ENCODE measurements around the gene YDJC.
"Not testable (repeated sequence)": the region's sequence is repeated elsewhere in the genome, so short reads cannot be mapped to it uniquely, and the experiment has no call there.

Gene YDJC

GRCh38 chr22:21603973-21604372, 25.8 kb downstream of the YDJC start:
- H3K27ac Mint-ChIP-seq (ENCODE audit: low read depth) = no peak overlapping the region
- peaks cover 37% of the 10 kb centered on the region for H3K4me1 Mint-ChIP-seq
- H3K27me3 Mint-ChIP-seq = no peaks in the 10 kb centered on the region
- H3K36me3 Mint-ChIP-seq (ENCODE audit: insufficient read depth) = peaks cover 17% of the 10 kb centered on the region
- H3K9me3 Mint-ChIP-seq = no peaks in the 10 kb centered on the region
- no peak for ATAC-seq (replicated peaks; ENCODE audit: extremely low read depth, poor library complexity, severe bottlenecking)
- H3K4me3 Mint-ChIP-seq = no peak overlapping the region
- DNase-seq (ENCODE audit: low spot score in 2 of 2) = no peak

DNA sequence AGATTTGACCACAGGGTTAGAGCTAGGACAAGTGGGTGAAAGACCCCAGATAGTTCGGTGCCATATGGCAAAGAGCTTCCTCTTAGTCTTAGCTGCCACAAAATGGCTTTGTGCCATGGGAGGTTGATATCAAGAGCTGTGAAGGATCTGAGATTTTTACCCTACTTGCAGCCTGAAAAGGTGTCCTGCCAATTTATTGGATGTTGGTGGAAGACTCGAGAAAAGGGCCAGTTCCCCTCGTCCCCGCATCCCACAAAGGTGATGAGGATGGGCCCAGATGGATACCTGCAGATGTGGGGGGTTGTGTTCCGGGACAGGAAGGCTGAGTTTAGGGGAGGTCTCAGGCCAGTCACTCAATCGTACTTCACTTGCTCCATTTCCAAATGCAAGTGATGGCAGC, 27.2 kb downstream of the YDJC start:
- peak overlapping the region; percentile 16 for H3K27ac Mint-ChIP-seq (ENCODE audit: low read depth)
- no peak overlapping the region for H3K4me3 Mint-ChIP-seq
- DNase-seq (ENCODE audit: low spot score in 2 of 2) (no peak), ATAC-seq (replicated peaks; ENCODE audit: extremely low read depth, poor library complexity, severe bottlenecking) (no peak)
- H3K4me1 Mint-ChIP-seq = peaks cover 43% of the 10 kb centered on the region
- peaks cover 24% of the 10 kb centered on the region for H3K36me3 Mint-ChIP-seq (ENCODE audit: insufficient read depth)
- no peaks in the 10 kb centered on the region for H3K9me3 Mint-ChIP-seq
- H3K27me3 Mint-ChIP-seq = no peaks in the 10 kb centered on the region

GRCh38 chr22:21599053-21599893, 30.5 kb downstream of the YDJC start:
- peaks cover 51% of the 10 kb centered on the region for H3K4me1 Mint-ChIP-seq
- DNase-seq (ENCODE audit: low spot score in 2 of 2) (no peak), ATAC-seq (replicated peaks; ENCODE audit: extremely low read depth, poor library complexity, severe bottlenecking) (no peak)
- no peaks in the 10 kb centered on the region for H3K27me3 Mint-ChIP-seq
- H3K27ac Mint-ChIP-seq (ENCODE audit: low read depth) = peak overlapping the region; percentile 32
- H3K36me3 Mint-ChIP-seq (ENCODE audit: insufficient read depth) = peaks cover 44% of the 10 kb centered on the region
- H3K4me3 Mint-ChIP-seq = no peak overlapping the region
- no peaks in the 10 kb centered on the region for H3K9me3 Mint-ChIP-seq

GRCh38 chr22:21598302-21598701, 31.5 kb downstream of the YDJC start:
- ATAC-seq (replicated peaks; ENCODE audit: extremely low read depth, poor library complexity, severe bottlenecking) (no peak), DNase-seq (ENCODE audit: low spot score in 2 of 2) (no peak)
- H3K9me3 Mint-ChIP-seq = no peaks in the 10 kb centered on the region
- peak overlapping the region; percentile 36 for H3K27ac Mint-ChIP-seq (ENCODE audit: low read depth)
- H3K36me3 Mint-ChIP-seq (ENCODE audit: insufficient read depth) = peaks cover 48% of the 10 kb centered on the region
- no peak overlapping the region for H3K4me3 Mint-ChIP-seq
- H3K27me3 Mint-ChIP-seq = no peaks in the 10 kb centered on the region
- peaks cover 61% of the 10 kb centered on the region for H3K4me1 Mint-ChIP-seq

DNA sequence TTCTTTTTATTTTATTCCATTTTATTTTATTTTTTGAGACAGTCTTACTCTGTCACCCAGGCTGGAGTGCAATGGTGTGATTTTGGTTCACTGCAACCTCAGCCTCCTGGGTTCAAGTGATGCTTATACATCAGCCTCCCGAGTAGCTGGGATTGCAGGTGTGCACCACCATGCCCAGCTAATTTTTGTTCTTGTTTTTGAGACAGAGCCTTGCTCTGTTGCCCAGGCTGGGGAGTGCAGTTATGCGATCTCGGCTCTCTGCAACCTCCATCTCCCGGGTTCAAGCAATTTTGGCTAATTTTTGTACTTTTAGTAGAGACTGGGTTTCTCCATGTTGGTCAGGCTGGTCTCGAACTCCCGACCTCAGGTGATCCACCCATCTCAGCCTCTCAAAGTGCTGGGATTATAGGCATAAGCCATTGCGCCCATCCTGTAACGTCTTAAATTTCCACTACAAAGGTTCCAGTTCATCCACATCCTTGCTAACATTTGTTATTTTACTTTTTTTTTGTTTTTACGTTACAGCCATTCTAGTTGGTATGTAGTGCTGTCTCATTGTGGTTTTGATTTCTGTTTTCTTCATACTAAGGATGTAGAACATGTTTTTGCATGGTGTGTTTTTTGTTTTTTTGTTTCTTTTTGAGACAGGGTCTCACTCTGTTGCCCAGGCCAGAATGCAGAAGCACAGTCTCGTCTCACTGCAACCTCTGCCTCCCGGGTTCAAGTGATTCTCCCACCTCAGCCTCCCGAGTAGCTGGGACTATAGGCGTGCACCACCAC, 33.3 kb downstream of the YDJC start:
- DNase-seq (ENCODE audit: low spot score in 2 of 2); H3K27me3 Mint-ChIP-seq; ATAC-seq (replicated peaks; ENCODE audit: extremely low read depth, poor library complexity, severe bottlenecking); H3K9me3 Mint-ChIP-seq; H3K27ac Mint-ChIP-seq (ENCODE audit: low read depth); H3K4me3 Mint-ChIP-seq: not testable (repeated sequence)
- peaks cover 48% of the 10 kb centered on the region for H3K36me3 Mint-ChIP-seq (ENCODE audit: insufficient read depth)
- peaks cover 62% of the 10 kb centered on the region for H3K4me1 Mint-ChIP-seq

DNA sequence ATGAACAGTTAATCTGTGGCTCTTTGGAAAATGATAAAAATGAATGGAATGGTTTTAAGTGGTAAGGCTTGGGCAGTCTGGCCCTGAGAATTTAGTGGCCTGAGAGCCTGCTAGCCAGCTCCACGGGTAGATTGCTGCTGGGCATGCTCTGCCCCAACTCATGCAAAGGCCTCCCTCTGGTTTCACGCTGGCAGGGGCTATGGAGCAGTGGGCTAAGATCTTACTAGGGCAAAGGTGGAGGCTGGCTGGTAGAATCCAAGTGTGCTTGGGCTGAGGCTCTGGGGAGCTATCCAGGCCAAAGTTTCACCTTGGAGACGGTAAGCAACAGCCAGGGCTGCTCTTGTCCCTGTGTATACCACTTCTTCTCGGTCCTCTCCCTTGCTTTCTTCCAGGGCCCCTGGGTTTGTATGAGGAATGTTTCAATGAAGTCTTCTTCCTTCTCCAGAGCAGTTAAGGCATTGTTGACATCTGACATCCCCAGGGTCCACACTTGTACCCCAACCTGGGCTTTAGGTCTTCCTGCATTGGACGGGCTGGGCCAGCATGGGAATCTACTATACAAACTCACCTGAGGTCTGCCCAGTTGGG, 34.9 kb downstream of the YDJC start:
- H3K27me3 Mint-ChIP-seq = no peaks in the 10 kb centered on the region
- H3K27ac Mint-ChIP-seq (ENCODE audit: low read depth) = peak overlapping the region; percentile 90
- DNase-seq (ENCODE audit: low spot score in 2 of 2) (no peak), ATAC-seq (replicated peaks; ENCODE audit: extremely low read depth, poor library complexity, severe bottlenecking) (no peak)
- H3K36me3 Mint-ChIP-seq (ENCODE audit: insufficient read depth) = peaks cover 50% of the 10 kb centered on the region
- peaks cover 78% of the 10 kb centered on the region for H3K4me1 Mint-ChIP-seq
- no peaks in the 10 kb centered on the region for H3K9me3 Mint-ChIP-seq
- H3K4me3 Mint-ChIP-seq = no peak overlapping the region

GRCh38 chr22:21593406-21594232, 36.2 kb downstream of the YDJC start:
- H3K36me3 Mint-ChIP-seq (ENCODE audit: insufficient read depth) = peaks cover 46% of the 10 kb centered on the region
- H3K27me3 Mint-ChIP-seq = no peaks in the 10 kb centered on the region
- peaks cover 72% of the 10 kb centered on the region for H3K4me1 Mint-ChIP-seq
- H3K9me3 Mint-ChIP-seq = no peaks in the 10 kb centered on the region
- no peak for ATAC-seq (replicated peaks; ENCODE audit: extremely low read depth, poor library complexity, severe bottlenecking)
- peak overlapping the region; percentile 90 for H3K27ac Mint-ChIP-seq (ENCODE audit: low read depth)
- H3K4me3 Mint-ChIP-seq = no peak overlapping the region
- DNase-seq (ENCODE audit: low spot score in 2 of 2) = no peak

GRCh38 chr22:21592422-21592821, 37.4 kb downstream of the YDJC start:
- DNase-seq (ENCODE audit: low spot score in 2 of 2) (no peak), ATAC-seq (replicated peaks; ENCODE audit: extremely low read depth, poor library complexity, severe bottlenecking) (no peak)
- Mint-ChIP-seq H3K36me3 (ENCODE audit: insufficient read depth) (peaks cover 38% of the 10 kb centered on the region), H3K4me1 (peaks cover 74% of the 10 kb centered on the region), H3K27me3 (no peaks in the 10 kb centered on the region), H3K9me3 (no peaks in the 10 kb centered on the region), H3K27ac (ENCODE audit: low read depth) (no peak overlapping the region), H3K4me3 (no peak overlapping the region)

DNA sequence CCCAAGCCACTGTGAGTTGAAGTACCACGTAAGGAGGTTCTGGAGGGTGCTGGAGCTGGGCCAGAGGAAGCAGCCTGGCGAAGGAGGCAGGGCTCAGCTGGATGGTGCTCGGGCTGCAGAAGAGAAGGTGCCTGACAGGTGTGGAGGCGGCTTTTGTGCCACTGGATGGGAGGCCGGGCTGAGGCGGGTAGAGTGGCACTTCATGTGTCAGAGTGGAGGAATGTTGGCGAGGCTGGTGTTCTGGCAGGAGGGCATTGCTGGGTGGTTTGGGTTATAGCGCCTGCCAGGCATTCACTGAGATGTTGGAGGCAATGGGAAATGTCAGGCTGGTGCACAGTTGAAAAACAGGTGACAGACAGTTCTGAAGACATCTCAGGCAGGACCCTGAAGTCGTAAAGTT, 38.1 kb downstream of the YDJC start:
- peaks cover 36% of the 10 kb centered on the region for H3K36me3 Mint-ChIP-seq (ENCODE audit: insufficient read depth)
- peak overlapping the region; percentile 83 for H3K27ac Mint-ChIP-seq (ENCODE audit: low read depth)
- no peaks in the 10 kb centered on the region for H3K9me3 Mint-ChIP-seq
- peaks cover 76% of the 10 kb centered on the region for H3K4me1 Mint-ChIP-seq
- ATAC-seq (replicated peaks; ENCODE audit: extremely low read depth, poor library complexity, severe bottlenecking) = no peak
- no peak for DNase-seq (ENCODE audit: low spot score in 2 of 2)
- H3K4me3 Mint-ChIP-seq = peak overlapping the region; percentile 29
- H3K27me3 Mint-ChIP-seq = no peaks in the 10 kb centered on the region

DNA sequence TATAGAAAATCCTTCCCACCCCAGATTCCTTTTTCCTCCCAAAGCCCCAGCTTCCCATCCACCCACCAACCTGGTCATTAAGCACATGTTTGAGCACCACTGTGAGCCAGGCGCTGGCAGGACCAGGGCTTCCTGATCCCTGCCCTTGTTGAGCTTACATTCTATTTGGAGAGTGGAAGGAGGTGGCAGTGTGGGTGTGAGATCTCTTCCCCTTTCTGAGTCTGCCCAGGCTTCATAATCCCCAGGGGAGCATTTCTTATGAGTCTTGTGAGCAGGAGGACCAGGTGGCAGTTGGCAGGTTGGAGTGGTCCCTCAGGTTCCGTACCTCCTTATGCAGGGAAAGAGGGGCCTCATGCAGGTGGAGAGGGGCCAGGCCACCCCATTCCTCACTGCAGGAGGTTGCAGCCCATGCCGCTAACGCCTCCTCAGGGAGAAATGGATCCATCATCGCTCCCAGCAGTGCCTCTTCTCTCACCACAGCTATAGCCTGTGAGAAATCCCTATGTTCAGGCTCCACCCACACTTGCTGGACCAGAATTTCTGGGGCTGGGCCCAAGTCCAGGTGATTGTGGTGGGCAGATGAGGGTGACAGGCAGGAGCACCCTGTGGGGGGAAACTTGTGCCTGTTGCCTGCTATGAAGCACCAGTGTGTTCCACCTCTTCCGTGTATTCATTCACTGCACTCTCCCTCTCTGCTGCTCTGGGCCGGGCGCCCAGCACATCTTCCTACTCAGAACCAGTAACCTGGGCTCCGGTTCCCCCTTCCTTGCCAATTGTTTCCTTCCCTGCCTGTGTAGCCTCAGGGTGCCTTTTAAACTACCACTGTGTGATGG, 38.8 kb downstream of the YDJC start:
- H3K4me1 Mint-ChIP-seq = peaks cover 72% of the 10 kb centered on the region
- DNase-seq (ENCODE audit: low spot score in 2 of 2) (no peak), ATAC-seq (replicated peaks; ENCODE audit: extremely low read depth, poor library complexity, severe bottlenecking) (no peak)
- peak overlapping the region; percentile 83 for H3K27ac Mint-ChIP-seq (ENCODE audit: low read depth)
- peak overlapping the region; percentile 29 for H3K4me3 Mint-ChIP-seq
- no peaks in the 10 kb centered on the region for H3K27me3 Mint-ChIP-seq
- H3K9me3 Mint-ChIP-seq = no peaks in the 10 kb centered on the region
- H3K36me3 Mint-ChIP-seq (ENCODE audit: insufficient read depth) = peaks cover 29% of the 10 kb centered on the region

DNA sequence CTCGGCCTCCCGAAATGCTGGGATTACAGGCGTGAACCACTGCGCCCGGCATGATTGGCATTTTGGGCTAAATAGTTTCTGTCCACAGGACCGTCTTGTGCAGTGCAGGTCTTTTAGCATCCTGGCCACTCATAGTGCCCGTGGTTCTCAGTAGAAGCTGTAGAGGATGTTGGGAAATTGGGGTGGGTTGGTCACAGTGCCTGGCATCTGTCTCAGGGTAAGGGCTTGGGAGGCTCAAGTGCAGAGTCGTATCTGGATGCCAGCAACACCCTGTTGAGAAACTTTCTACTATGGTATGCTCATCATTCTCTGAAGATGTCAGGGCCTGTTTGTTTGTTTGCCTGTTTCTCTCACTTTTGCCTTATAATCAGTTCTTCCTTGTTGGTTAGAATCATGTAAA, 40.4 kb downstream of the YDJC start:
- no peaks in the 10 kb centered on the region for H3K27me3 Mint-ChIP-seq
- H3K4me1 Mint-ChIP-seq = peaks cover 65% of the 10 kb centered on the region
- no peaks in the 10 kb centered on the region for H3K9me3 Mint-ChIP-seq
- peak overlapping the region; percentile 83 for H3K27ac Mint-ChIP-seq (ENCODE audit: low read depth)
- DNase-seq (ENCODE audit: low spot score in 2 of 2) = no peak
- ATAC-seq (replicated peaks; ENCODE audit: extremely low read depth, poor library complexity, severe bottlenecking) = no peak
- peaks cover 22% of the 10 kb centered on the region for H3K36me3 Mint-ChIP-seq (ENCODE audit: insufficient read depth)
- peak overlapping the region; percentile 28 for H3K4me3 Mint-ChIP-seq
